Left ventricle myocardium inferior (tissue), 1 donor: ENCODE results near the gene TEAD1. TPM values are rescaled to one million over a fixed set of nuclear protein-coding genes. Genes with fewer than 3 reads are reported as not detected.

ENCODE experiments used
- DNase-seq: peaks from one replicate; pipeline ENCODE4 v3.0.0-alpha.2; 2020
- H3K27ac ChIP-seq: fragments of 200-600 bp; replicated peaks from 2 replicates; pipeline ENCODE4 v1.8.0; 2021
- H3K27me3 ChIP-seq: fragments of 200-600 bp; 2 replicates; pipeline ENCODE4 v1.8.0; 2021; ENCODE audit warnings: low read depth
- H3K36me3 ChIP-seq: fragments of 200-600 bp; 2 replicates; pipeline ENCODE4 v1.8.0; 2021
- H3K4me1 ChIP-seq: fragments of 200-600 bp; 2 replicates; pipeline ENCODE4 v1.8.0; 2021
- H3K4me3 ChIP-seq: fragments of 200-600 bp; 2 replicates; pipeline ENCODE4 v1.8.0; 2021; ENCODE audit warnings: mild to moderate bottlenecking, moderate library complexity
- H3K9me3 ChIP-seq: fragments of 200-600 bp; replicated peaks from 2 replicates; pipeline ENCODE4 v1.8.0; 2021
- intact Hi-C: fragments of 100-400 bp; cut with micrococcal nuclease; formaldehyde crosslinking; loops from one replicate; pipeline ENCODE4 v1.11.0; 2022
- total RNA-seq: library from RNA; stranded (reverse); fragmentation: NEBNext Ultra II Directional; extraction: Animal tissue kit (Norgen Biotek cat#: 25700); gene quantifications from one replicate; pipeline ENCODE4 v1.2.1, GENCODE V29; 2021
- TF ChIP-seq, protein P1 (sequence below): fragments of 200-600 bp; IDR thresholded peaks from 2 replicates; pipeline ENCODE4 v1.8.0; 2021; ENCODE audit warnings: antibody characterized with exemption, mild to moderate bottlenecking, borderline replicate concordance
- donor health status: DM: no; HTN: yes; CAD: no; lungs with severe emphysema.

TEAD1 gene
- total RNA-seq, 1 donor from 2014 or later = 121 TPM

DNA sequence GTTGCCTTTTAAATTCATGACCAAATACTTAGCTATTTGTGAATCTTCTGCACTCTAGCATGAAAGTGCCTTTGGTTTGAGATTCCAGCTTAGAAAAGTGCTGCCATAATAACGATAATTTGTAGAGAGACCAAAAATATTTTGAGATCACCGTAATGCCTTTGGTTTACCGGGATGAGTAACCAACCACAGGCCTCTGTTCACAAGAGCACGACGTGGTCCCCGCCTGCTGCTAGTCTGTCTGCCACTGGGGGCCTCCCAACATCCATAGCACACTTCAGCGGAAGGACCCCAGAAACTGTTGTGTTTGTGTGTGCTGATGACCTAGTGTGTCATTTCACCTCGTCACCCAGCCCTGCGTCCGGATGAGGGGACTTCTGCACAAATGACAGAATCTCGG, 267.9 kb downstream of the TEAD1 start:
- TF ChIP-seq, protein P1, sequence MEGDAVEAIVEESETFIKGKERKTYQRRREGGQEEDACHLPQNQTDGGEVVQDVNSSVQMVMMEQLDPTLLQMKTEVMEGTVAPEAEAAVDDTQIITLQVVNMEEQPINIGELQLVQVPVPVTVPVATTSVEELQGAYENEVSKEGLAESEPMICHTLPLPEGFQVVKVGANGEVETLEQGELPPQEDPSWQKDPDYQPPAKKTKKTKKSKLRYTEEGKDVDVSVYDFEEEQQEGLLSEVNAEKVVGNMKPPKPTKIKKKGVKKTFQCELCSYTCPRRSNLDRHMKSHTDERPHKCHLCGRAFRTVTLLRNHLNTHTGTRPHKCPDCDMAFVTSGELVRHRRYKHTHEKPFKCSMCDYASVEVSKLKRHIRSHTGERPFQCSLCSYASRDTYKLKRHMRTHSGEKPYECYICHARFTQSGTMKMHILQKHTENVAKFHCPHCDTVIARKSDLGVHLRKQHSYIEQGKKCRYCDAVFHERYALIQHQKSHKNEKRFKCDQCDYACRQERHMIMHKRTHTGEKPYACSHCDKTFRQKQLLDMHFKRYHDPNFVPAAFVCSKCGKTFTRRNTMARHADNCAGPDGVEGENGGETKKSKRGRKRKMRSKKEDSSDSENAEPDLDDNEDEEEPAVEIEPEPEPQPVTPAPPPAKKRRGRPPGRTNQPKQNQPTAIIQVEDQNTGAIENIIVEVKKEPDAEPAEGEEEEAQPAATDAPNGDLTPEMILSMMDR = no peak
- intact Hi-C loops = no loop called here
- H3K36me3 ChIP-seq = peaks cover 61% of the 10 kb centered on the region
- H3K27me3 ChIP-seq = no peaks in the 10 kb centered on the region
- DNase-seq = no peak
- H3K9me3 ChIP-seq = peaks cover 17% of the 10 kb centered on the region
- H3K27ac ChIP-seq = no peak overlapping the region
- no peaks in the 10 kb centered on the region for H3K4me1 ChIP-seq
- no peak overlapping the region for H3K4me3 ChIP-seq

DNA sequence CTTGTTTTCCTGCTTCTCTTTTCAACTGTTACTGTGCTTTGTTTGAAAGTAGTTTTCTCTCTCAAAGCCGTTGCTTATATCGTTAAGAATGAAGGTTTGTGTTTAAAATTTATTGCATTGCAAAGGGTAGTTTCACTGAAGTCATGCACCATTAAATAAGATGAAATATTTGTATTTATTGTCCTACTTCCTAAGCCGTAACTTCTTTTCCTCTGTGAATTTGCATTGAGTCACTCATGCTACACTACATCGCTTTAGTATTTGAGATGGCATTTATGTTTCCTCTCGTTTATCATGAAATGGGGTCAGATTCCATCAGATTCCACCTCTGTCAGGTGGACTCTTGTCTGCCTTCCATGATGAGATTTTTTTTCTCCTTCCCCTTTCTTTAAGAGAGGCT, 269.1 kb downstream of the TEAD1 start:
- Histone ChIP-seq H3K4me1 (no peaks in the 10 kb centered on the region), H3K9me3 (peaks cover 17% of the 10 kb centered on the region), H3K36me3 (peaks cover 52% of the 10 kb centered on the region), H3K4me3 (no peak overlapping the region), H3K27ac (no peak overlapping the region), H3K27me3 (no peaks in the 10 kb centered on the region)
- TF ChIP-seq, protein P1 = no peak
- intact Hi-C loops = no loop called here
- DNase-seq = no peak

GRCh38 chr11:12944889-12945288, 270.7 kb downstream of the TEAD1 start:
- no peak overlapping the region for H3K4me3 ChIP-seq
- TF ChIP-seq, protein P1 = no peak
- H3K27ac ChIP-seq = no peak overlapping the region
- H3K27me3 ChIP-seq = no peaks in the 10 kb centered on the region
- no peaks in the 10 kb centered on the region for H3K4me1 ChIP-seq
- DNase-seq = no peak
- intact Hi-C loops = no loop called here
- H3K9me3 ChIP-seq = peaks cover 17% of the 10 kb centered on the region
- H3K36me3 ChIP-seq = peaks cover 37% of the 10 kb centered on the region

- Histone ChIP-seq H3K36me3 (no peaks in the 10 kb centered on the region), H3K9me3 (peaks cover 37% of the 10 kb centered on the region), H3K27me3 (no peaks in the 10 kb centered on the region), H3K27ac (no peak overlapping the region), H3K4me3 (no peak overlapping the region), H3K4me1 (no peaks in the 10 kb centered on the region)
- intact Hi-C loops = no loop called here
- TF ChIP-seq, protein P1 = no peak
- DNase-seq = no peak
These were observed 275.2 kb downstream of the TEAD1 start for GRCh38 chr11:12949453-12949852.

GRCh38 chr11:12950670-12951069, 276.4 kb downstream of the TEAD1 start:
- no peak for DNase-seq
- peaks cover 35% of the 10 kb centered on the region for H3K9me3 ChIP-seq
- TF ChIP-seq, protein P1 = no peak
- no peaks in the 10 kb centered on the region for H3K27me3 ChIP-seq
- H3K4me3 ChIP-seq = no peak overlapping the region
- intact Hi-C loops = no loop called here
- no peaks in the 10 kb centered on the region for H3K4me1 ChIP-seq
- no peak overlapping the region for H3K27ac ChIP-seq
- no peaks in the 10 kb centered on the region for H3K36me3 ChIP-seq

GRCh38 chr11:12951376-12951775, 277.2 kb downstream of the TEAD1 start:
- no peak overlapping the region for H3K4me3 ChIP-seq
- H3K27me3 ChIP-seq = no peaks in the 10 kb centered on the region
- peaks cover 28% of the 10 kb centered on the region for H3K9me3 ChIP-seq
- no peak for DNase-seq
- H3K36me3 ChIP-seq = no peaks in the 10 kb centered on the region
- intact Hi-C loops = no loop called here
- H3K4me1 ChIP-seq = no peaks in the 10 kb centered on the region
- H3K27ac ChIP-seq = no peak overlapping the region
- TF ChIP-seq, protein P1 = no peak
